Natural killer cell (primary cell): Measurements from ENCODE around the gene SLC8A1. TPM values are rescaled to one million over a fixed set of nuclear protein-coding genes. Genes with fewer than 3 reads are reported as not detected.

Experiments
- ATAC-seq, 3 donors: fragments of 150-1000 bp in 2 of 3; fragments of 200-7000 bp in 1 of 3; cut with Tn5 transposase; 1 replicate in 1 of 3; 2 replicates in 2 of 3; pipeline ENCODE4 v1.10.0; 2021; ENCODE audit warnings: mild to moderate bottlenecking in 2 of 3, moderate library complexity in 2 of 3
- DNase-seq, 2 donors: peaks; one replicate each; pipeline versions ENCODE4 v3.0.0 to v3.0.0-alpha.2; 2013 to 2021; ENCODE audit warnings: mixed read lengths in 1 of 2
- H3K27ac ChIP-seq: one replicate; pipeline ENCODE4 v1.5.1; 2013; ENCODE audit warnings: mild to moderate bottlenecking, low read length
- H3K27me3 ChIP-seq: one replicate; pipeline ENCODE4 v1.6.1; 2013; ENCODE audit warnings: low read length; ENCODE audit not compliant: control insufficient read depth, insufficient read depth
- H3K36me3 ChIP-seq: one replicate; pipeline ENCODE4 v1.6.1; 2013; ENCODE audit warnings: low read length; ENCODE audit not compliant: control insufficient read depth, insufficient read depth
- H3K4me1 ChIP-seq: one replicate; pipeline ENCODE4 v1.6.1; 2013; ENCODE audit warnings: low read length; ENCODE audit not compliant: control insufficient read depth, insufficient read depth
- H3K4me3 ChIP-seq: one replicate; pipeline ENCODE4 v1.5.1; 2013; ENCODE audit warnings: low read length
- H3K9me3 ChIP-seq: one replicate; pipeline ENCODE4 v1.6.1; 2013; ENCODE audit warnings: low read length; ENCODE audit not compliant: control insufficient read depth, insufficient read depth
- H3K27ac Mint-ChIP-seq, 2 donors: one replicate each; pipeline ENCODE4 v1.8.0; 2022; ENCODE audit warnings: mild to moderate bottlenecking in 2 of 2, mixed read lengths in 2 of 2, moderate library complexity in 1 of 2
- H3K27me3 Mint-ChIP-seq, 2 donors: one replicate each; pipeline ENCODE4 v1.8.0; 2022; ENCODE audit warnings: low read depth in 2 of 2, mixed read lengths in 2 of 2
- H3K36me3 Mint-ChIP-seq: one replicate; pipeline ENCODE4 v1.8.0; 2022; ENCODE audit warnings: mixed read lengths
- H3K4me1 Mint-ChIP-seq, 2 donors: one replicate each; pipeline ENCODE4 v1.8.0; 2022; ENCODE audit warnings: mixed read lengths in 2 of 2
- H3K4me3 Mint-ChIP-seq: one replicate; pipeline ENCODE4 v1.8.0; 2022; ENCODE audit warnings: mild to moderate bottlenecking, moderate library complexity, mixed read lengths
- H3K9me3 Mint-ChIP-seq, 2 donors: one replicate each; pipeline ENCODE4 v1.8.0; 2022; ENCODE audit warnings: mixed read lengths in 2 of 2
- WGBS: methylation state at CpG from one replicate; pipeline ENCODE4 v1.1.7; 2013; ENCODE audit warnings: missing lambda C conversion rate; ENCODE audit not compliant: insufficient coverage; 5-methylcytosine and 5-hydroxymethylcytosine counted together
- intact Hi-C: fragments of 100-400 bp; cut with micrococcal nuclease; formaldehyde crosslinking; loops from one replicate; pipeline ENCODE4 v1.14.2; 2022
- total RNA-seq, 4 donors: library from RNA; stranded (reverse); fragments of 120-200 nt in 1 of 4; gene quantifications; one replicate each; pipeline versions ENCODE4 v1.2.3 to v1.2.4, GENCODE V29; 2013 to 2022
- TF ChIP-seq, protein P1 (sequence below): fragments of 200-600 bp; IDR thresholded peaks from one replicate; pipeline ENCODE4 v1.8.0; 2022; ENCODE audit warnings: antibody characterized with exemption

SLC8A1 gene
- total RNA-seq, 3 donors from 2014 or later (not counting 1 experiment from before 2014, with no cell fraction given): 1.4 to 4.7 (median 3.6) TPM

DNA sequence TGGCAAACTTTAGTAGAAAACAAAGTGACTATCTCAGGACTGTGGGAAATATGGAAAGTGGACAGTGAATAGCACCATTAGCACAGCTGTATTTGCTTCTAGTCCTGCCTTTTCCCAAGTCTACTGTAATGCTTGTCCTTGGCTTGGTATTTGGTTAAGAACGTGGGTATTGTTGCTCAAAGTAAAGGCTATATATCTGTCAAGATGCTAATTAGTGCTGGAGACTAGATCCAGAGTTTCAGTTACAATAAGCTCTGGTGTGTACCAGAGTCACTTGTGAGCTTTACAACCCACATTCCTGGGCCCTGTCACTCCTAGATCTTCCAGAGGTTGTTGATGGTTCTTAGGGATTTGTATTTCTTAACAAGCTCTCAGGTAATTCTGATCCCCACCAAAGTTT lies 313.6 kb downstream of the SLC8A1 start:
- WGBS: 70% methylated on average over 1 of the region's 1 CpG
- no peak overlapping the region for H3K4me3 Mint-ChIP-seq
- H3K27ac Mint-ChIP-seq: no peak overlapping the region
- no peaks in the 10 kb centered on the region for H3K9me3 ChIP-seq
- no peaks in the 10 kb centered on the region for H3K36me3 ChIP-seq
- no peaks in the 10 kb centered on the region for H3K4me1 Mint-ChIP-seq
- TF ChIP-seq, protein P1, sequence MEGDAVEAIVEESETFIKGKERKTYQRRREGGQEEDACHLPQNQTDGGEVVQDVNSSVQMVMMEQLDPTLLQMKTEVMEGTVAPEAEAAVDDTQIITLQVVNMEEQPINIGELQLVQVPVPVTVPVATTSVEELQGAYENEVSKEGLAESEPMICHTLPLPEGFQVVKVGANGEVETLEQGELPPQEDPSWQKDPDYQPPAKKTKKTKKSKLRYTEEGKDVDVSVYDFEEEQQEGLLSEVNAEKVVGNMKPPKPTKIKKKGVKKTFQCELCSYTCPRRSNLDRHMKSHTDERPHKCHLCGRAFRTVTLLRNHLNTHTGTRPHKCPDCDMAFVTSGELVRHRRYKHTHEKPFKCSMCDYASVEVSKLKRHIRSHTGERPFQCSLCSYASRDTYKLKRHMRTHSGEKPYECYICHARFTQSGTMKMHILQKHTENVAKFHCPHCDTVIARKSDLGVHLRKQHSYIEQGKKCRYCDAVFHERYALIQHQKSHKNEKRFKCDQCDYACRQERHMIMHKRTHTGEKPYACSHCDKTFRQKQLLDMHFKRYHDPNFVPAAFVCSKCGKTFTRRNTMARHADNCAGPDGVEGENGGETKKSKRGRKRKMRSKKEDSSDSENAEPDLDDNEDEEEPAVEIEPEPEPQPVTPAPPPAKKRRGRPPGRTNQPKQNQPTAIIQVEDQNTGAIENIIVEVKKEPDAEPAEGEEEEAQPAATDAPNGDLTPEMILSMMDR: no peak
- H3K27me3 Mint-ChIP-seq: no peaks in the 10 kb centered on the region
- H3K9me3 Mint-ChIP-seq: peaks cover 0 to 13% of the 10 kb centered on the region in 2 donors
- intact Hi-C loops: no loop called here
- H3K36me3 Mint-ChIP-seq: no peaks in the 10 kb centered on the region
- no peak overlapping the region for H3K27ac ChIP-seq
- no peaks in the 10 kb centered on the region for H3K27me3 ChIP-seq
- DNase-seq (no peak), ATAC-seq (no peak)
- no peaks in the 10 kb centered on the region for H3K4me1 ChIP-seq
- no peak overlapping the region for H3K4me3 ChIP-seq

DNA sequence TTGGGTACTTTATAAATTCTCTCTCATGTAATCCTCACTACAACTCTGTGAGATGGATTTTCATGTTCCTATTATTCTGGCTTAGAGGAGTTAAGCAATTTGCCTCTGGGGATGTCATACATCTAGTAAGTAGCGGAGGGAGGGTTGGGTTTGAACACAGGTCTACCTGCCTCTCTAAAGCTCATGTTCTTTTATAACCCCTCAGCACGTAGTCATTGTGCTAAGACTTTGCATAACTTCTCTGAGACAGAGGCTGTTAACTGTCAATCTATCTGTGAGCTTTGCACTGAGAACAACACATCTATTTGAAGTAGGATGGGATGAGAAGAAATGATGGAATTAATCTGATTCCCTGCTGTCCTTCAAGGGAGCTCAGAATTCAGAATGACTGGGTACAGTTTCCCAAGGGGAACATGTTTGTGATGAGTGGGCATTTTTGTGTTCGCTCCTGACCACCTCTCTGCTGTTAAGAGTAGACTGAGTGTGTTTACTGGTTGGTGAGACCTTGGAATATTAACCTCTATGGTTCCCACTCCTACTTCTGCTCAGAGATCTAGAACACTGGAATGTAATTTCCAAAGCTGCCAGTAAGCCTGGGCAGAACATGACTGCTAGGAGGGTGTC lies 320.7 kb downstream of the SLC8A1 start:
- no peak for ATAC-seq
- no peak overlapping the region for H3K27ac Mint-ChIP-seq
- TF ChIP-seq, protein P1: no peak
- H3K36me3 ChIP-seq: no peaks in the 10 kb centered on the region
- H3K4me1 Mint-ChIP-seq: no peaks in the 10 kb centered on the region
- H3K27me3 ChIP-seq: no peaks in the 10 kb centered on the region
- no peaks in the 10 kb centered on the region for H3K27me3 Mint-ChIP-seq
- DNase-seq: no peak
- H3K4me3 Mint-ChIP-seq: no peak overlapping the region
- 100% methylated on average over 1 of the region's 3 CpGs for WGBS
- peaks cover 0 to 7% of the 10 kb centered on the region in 2 donors for H3K9me3 Mint-ChIP-seq
- H3K36me3 Mint-ChIP-seq: no peaks in the 10 kb centered on the region
- no peaks in the 10 kb centered on the region for H3K9me3 ChIP-seq
- H3K27ac ChIP-seq: no peak overlapping the region
- H3K4me3 ChIP-seq: no peak overlapping the region
- intact Hi-C loops: no loop called here
- no peaks in the 10 kb centered on the region for H3K4me1 ChIP-seq

DNA sequence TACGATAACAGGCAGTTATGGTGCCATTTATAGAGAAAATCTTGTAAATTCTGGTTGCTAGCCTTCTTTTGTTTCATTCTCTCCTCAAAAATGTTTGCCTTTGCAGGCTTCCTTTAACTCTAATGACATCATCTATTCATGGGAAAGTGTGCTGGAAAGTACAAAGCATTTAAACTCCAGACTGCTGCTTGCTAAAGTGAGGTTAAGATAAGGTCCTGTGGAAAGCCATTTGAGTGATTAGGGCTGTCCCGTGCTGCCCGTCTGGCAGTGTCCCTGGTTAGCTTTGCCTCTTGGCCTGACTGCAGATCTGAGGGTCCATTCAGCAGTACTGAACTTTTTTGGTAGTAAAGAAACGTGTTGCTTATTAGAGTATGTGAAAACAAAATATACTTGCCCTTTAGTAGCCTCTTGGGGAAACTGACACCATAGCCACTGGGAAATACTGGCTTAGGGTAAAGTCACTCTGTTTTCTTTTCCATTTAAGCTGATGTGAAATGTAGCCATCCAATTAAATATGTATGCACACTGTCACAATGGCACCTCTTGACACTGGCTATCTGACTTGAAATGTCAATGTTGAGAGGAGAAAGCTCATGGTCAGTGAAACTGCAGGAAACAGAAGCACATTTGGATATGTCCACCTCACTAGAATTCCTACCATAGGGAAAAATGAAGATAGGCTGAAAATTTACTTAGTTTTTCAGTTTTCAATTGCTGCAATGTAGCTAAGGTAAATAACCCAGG lies 321.5 kb downstream of the SLC8A1 start:
- 89% methylated on average over 4 of the region's 4 CpGs for WGBS
- no peak overlapping the region for H3K4me3 Mint-ChIP-seq
- intact Hi-C loops: no loop called here

More for the DNA sequence above, 321.5 kb downstream of the SLC8A1 start:
- DNase-seq: no peak
- Histone ChIP-seq H3K27me3 (no peaks in the 10 kb centered on the region), H3K4me1 (no peaks in the 10 kb centered on the region), H3K9me3 (no peaks in the 10 kb centered on the region), H3K36me3 (no peaks in the 10 kb centered on the region), H3K4me3 (no peak overlapping the region), H3K27ac (no peak overlapping the region)
- no peaks in the 10 kb centered on the region for H3K36me3 Mint-ChIP-seq
- TF ChIP-seq, protein P1: no peak
- no peak for ATAC-seq
- no peaks in the 10 kb centered on the region for H3K27me3 Mint-ChIP-seq
- peaks cover 0 to 4% of the 10 kb centered on the region in 2 donors for H3K9me3 Mint-ChIP-seq
- H3K27ac Mint-ChIP-seq: no peak overlapping the region
- H3K4me1 Mint-ChIP-seq: no peaks in the 10 kb centered on the region
